Loucy (cell line): ENCODE measurements around the gene FOXO6.

Experiments used
- EZH2phosphoT487 ChIP-seq: fragments of 200-600 bp; IDR thresholded peaks from 2 replicates; pipeline ENCODE4 v1.6.1; 2018; ENCODE audit warnings: antibody characterized with exemption, mild to moderate bottlenecking, moderate library complexity, borderline replicate concordance
- TF ChIP-seq, protein P1 (sequence below): fragments of 200-600 bp; sonication (generic); conservative IDR thresholded peaks from 2 replicates; pipeline ENCODE4 v1.5.1; 2014; ENCODE audit warnings: mild to moderate bottlenecking, antibody characterized with exemption, low read length

DNA sequence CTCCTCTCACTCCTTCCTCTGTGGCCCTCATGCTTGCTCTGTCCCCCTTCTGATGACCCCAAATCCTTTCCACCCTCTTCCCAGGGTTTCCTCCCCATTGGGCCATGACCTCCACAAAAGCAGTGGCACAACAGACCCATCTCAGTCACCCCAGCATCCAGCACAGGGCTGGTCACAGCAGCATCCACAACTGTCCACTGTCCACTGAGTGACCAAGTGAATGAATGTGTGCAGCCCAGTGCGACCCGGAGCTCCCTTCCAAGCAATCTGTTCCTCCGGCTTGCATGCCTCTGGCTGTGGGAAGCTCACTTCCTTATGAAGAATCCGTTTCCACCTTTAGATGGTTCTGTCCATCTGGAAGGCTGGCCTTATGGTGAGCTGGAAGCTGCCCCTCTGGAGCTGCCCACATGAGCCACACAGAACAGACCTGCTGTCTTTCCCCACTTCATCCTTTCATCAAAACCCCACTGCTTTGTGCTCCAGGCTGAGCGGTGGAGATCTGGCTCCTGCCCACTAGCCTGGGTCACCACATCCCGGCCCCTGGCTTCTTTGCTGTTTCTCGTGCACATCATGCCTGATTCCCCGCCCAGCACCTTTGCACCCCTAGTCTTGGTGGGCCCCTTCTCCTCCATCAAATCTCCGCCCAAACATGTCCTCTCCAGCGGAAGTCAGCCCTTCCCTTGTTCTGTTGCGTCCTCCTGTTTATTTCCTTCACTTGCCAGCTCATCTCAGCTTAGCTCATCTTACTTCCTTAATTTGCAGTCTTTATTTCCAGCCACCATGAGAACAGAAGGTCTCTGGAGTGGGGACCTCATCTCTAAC, 66.9 kb downstream of the FOXO6 start:
- TF ChIP-seq, protein P1, sequence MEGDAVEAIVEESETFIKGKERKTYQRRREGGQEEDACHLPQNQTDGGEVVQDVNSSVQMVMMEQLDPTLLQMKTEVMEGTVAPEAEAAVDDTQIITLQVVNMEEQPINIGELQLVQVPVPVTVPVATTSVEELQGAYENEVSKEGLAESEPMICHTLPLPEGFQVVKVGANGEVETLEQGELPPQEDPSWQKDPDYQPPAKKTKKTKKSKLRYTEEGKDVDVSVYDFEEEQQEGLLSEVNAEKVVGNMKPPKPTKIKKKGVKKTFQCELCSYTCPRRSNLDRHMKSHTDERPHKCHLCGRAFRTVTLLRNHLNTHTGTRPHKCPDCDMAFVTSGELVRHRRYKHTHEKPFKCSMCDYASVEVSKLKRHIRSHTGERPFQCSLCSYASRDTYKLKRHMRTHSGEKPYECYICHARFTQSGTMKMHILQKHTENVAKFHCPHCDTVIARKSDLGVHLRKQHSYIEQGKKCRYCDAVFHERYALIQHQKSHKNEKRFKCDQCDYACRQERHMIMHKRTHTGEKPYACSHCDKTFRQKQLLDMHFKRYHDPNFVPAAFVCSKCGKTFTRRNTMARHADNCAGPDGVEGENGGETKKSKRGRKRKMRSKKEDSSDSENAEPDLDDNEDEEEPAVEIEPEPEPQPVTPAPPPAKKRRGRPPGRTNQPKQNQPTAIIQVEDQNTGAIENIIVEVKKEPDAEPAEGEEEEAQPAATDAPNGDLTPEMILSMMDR: no peak
- TF ChIP-seq EZH2phosphoT487: no peak
